ENCODE data around the gene SENP2. TPM values are rescaled to one million over a fixed set of nuclear protein-coding genes. Genes with fewer than 3 reads are reported as not detected.

SENP2 gene
- total and polyA plus RNA-seq, 9 of the 15 experiments (the other 6 are each of a cell fraction or from before 2014, with no cell fraction given): 11.8 to 67.1 (median 41.1) TPM

GRCh38 chr3:185549122-185549521 is 37.0 kb upstream of the SENP2 start (continued):
- TF ChIP-seq, protein P1, sequence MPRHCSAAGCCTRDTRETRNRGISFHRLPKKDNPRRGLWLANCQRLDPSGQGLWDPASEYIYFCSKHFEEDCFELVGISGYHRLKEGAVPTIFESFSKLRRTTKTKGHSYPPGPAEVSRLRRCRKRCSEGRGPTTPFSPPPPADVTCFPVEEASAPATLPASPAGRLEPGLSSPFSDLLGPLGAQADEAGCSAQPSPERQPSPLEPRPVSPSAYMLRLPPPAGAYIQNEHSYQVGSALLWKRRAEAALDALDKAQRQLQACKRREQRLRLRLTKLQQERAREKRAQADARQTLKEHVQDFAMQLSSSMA (CRISPR knock-in tag; IDR thresholded peaks at IDR 0.05): no peak
- peak; percentile 79; the same call in 1 of the 2 replicates for TF ChIP-seq JUND (IDR thresholded peaks at IDR 0.05; ENCODE audit: borderline replicate concordance, low read depth, low read length)
- peak; percentile 81 for TF ChIP-seq JUND (tag; IDR thresholded peaks at IDR 0.05; ENCODE audit: borderline replicate concordance, low read depth, low read length)
- TF ChIP-seq PTTG1 (tag; IDR thresholded peaks at IDR 0.05; ENCODE audit: low read depth): no peak
- TF ChIP-seq, protein P2, sequence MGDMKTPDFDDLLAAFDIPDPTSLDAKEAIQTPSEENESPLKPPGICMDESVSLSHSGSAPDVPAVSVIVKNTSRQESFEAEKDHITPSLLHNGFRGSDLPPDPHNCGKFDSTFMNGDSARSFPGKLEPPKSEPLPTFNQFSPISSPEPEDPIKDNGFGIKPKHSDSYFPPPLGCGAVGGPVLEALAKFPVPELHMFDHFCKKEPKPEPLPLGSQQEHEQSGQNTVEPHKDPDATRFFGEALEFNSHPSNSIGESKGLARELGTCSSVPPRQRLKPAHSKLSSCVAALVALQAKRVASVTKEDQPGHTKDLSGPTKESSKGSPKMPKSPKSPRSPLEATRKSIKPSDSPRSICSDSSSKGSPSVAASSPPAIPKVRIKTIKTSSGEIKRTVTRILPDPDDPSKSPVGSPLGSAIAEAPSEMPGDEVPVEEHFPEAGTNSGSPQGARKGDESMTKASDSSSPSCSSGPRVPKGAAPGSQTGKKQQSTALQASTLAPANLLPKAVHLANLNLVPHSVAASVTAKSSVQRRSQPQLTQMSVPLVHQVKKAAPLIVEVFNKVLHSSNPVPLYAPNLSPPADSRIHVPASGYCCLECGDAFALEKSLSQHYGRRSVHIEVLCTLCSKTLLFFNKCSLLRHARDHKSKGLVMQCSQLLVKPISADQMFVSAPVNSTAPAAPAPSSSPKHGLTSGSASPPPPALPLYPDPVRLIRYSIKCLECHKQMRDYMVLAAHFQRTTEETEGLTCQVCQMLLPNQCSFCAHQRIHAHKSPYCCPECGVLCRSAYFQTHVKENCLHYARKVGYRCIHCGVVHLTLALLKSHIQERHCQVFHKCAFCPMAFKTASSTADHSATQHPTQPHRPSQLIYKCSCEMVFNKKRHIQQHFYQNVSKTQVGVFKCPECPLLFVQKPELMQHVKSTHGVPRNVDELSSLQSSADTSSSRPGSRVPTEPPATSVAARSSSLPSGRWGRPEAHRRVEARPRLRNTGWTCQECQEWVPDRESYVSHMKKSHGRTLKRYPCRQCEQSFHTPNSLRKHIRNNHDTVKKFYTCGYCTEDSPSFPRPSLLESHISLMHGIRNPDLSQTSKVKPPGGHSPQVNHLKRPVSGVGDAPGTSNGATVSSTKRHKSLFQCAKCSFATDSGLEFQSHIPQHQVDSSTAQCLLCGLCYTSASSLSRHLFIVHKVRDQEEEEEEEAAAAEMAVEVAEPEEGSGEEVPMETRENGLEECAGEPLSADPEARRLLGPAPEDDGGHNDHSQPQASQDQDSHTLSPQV (IDR thresholded peaks at IDR 0.05): no peak
- 0 out of 2 replicates have a peak, but pooled peaks have one; percentile 34 for TF ChIP-seq SMARCE1 (IDR thresholded peaks at IDR 0.05)
- TF ChIP-seq, protein P3, sequence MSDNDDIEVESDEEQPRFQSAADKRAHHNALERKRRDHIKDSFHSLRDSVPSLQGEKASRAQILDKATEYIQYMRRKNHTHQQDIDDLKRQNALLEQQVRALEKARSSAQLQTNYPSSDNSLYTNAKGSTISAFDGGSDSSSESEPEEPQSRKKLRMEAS (CRISPR knock-in tag; IDR thresholded peaks at IDR 0.05): no peak
